HepG2 (cell line): ENCODE results near the gene ZNF333. TPM values are rescaled to one million over a fixed set of nuclear protein-coding genes. Genes with fewer than 3 reads are reported as not detected.

Experiments used
- ATAC-seq: fragments of 200-7000 bp; cut with Tn5 transposase; 3 replicates; pipeline ENCODE4 v1.9.1; 2020; ENCODE audit warnings: mild to moderate bottlenecking, moderate library complexity
- BruUV-seq: library from RNA; stranded (reverse); fragments of 400-500 nt; replicated peaks from 2 replicates; lab custom pipeline; 2021; lab: Mats Ljungman, UMichigan
- CTCF ChIA-PET: fragments of 300-600 bp; formaldehyde crosslinking; extraction: SDS; loops from one replicate; lab custom pipeline; 2021; ENCODE audit warnings: low total read pairs, inconsistent platforms, low intra/inter-chr PET ratio; lab: Yijun Ruan, JAX
- POLR2A ChIA-PET: fragments of 350-600 bp; sonication (Branson Sonifier 250); formaldehyde crosslinking; loops from one replicate; lab custom pipeline; 2020; ENCODE audit warnings: antibody characterized with exemption, inconsistent platforms; lab: Yijun Ruan, JAX
- DNase-seq: peaks from one replicate; pipeline ENCODE4 v3.0.0-alpha.2; 2015; ENCODE audit warnings: low spot score
- FAIRE-seq: peaks from 3 replicates; lab custom pipeline; 2011; peaks lifted over from hg19 to GRCh38; lab: Jason Lieb, UNC
- H2AFZ ChIP-seq: one replicate; pipeline ENCODE4 v1.6.1; 2011; ENCODE audit warnings: low read length, inconsistent platforms
- H3K27ac ChIP-seq: fragments of 300-600 bp; 3 replicates; pipeline ENCODE4 v1.8.0; 2011; ENCODE audit warnings: mixed run types, mild to moderate bottlenecking, mixed read lengths, low read length, inconsistent platforms; ENCODE audit not compliant: insufficient read depth; ENCODE audit errors: extremely low read length
- H3K27me3 ChIP-seq, 2 experiments: fragments of 200-600 bp in 1 of 2; 2 replicates in 1 of 2; 3 replicates in 1 of 2; pipeline versions ENCODE4 v1.6.0 to v1.8.0; 2011; ENCODE audit warnings: low read length in 2 of 2, mild to moderate bottlenecking in 2 of 2, moderate library complexity in 2 of 2, inconsistent platforms in 1 of 2; ENCODE audit not compliant: insufficient read depth in 2 of 2, control insufficient read depth in 1 of 2
- H3K36me3 ChIP-seq, 2 experiments: fragments of 200-600 bp in 1 of 2; replicated peaks in 1 of 2; 2 replicates in 1 of 2; 3 replicates in 1 of 2; pipeline versions ENCODE4 v1.5.1 to v1.8.0; 2011; ENCODE audit warnings: low read length in 2 of 2, inconsistent platforms in 1 of 2; ENCODE audit not compliant: insufficient read depth in 2 of 2, control insufficient read depth in 1 of 2
- H3K4me1 ChIP-seq: 2 replicates; pipeline ENCODE4 v1.5.1; 2012; ENCODE audit warnings: low read length, inconsistent platforms; ENCODE audit not compliant: insufficient read depth
- H3K4me2 ChIP-seq: 2 replicates; pipeline ENCODE4 v1.6.0; 2011; ENCODE audit warnings: low read depth, low read length, inconsistent platforms
- H3K4me3 ChIP-seq, 3 experiments: fragments of 200-600 bp in 1 of 3; sonication (generic), shearing (Covaris generic) in 1 of 3; replicated peaks in 1 of 3; 2 replicates each; pipeline ENCODE4 v1.5.1; 2011 to 2016; ENCODE audit warnings: low read length in 3 of 3, inconsistent platforms in 2 of 3, low read depth in 2 of 3, mild to moderate bottlenecking in 2 of 3, control low read depth in 1 of 3, mixed read lengths in 1 of 3; ENCODE audit not compliant: insufficient read depth in 1 of 3
- H3K79me2 ChIP-seq: one replicate; pipeline ENCODE4 v1.6.1; 2011; ENCODE audit warnings: low read length, inconsistent platforms; ENCODE audit not compliant: insufficient read depth
- H3K9ac ChIP-seq: 2 replicates; pipeline ENCODE4 v1.6.0; 2011; ENCODE audit warnings: mild to moderate bottlenecking, low read depth, low read length, inconsistent platforms; ENCODE audit not compliant: insufficient read depth
- H3K9me3 ChIP-seq: 2 replicates; pipeline ENCODE4 v1.5.1; 2012; ENCODE audit warnings: mild to moderate bottlenecking, low read length
- H4K20me1 ChIP-seq: 2 replicates; pipeline ENCODE4 v1.6.0; 2011; ENCODE audit warnings: inconsistent platforms, mild to moderate bottlenecking, low read length, moderate library complexity; ENCODE audit not compliant: insufficient read depth
- CREB1 ChIP-seq, 2 experiments: fragments of 450-650 bp in 1 of 2; IDR thresholded peaks; 2 replicates each; pipeline ENCODE4 v1.6.1; 2016 to 2017; ENCODE audit warnings: control low read depth in 1 of 2, mild to moderate bottlenecking in 1 of 2, missing compliant biosample characterization in 1 of 2, missing genetic modification characterization in 1 of 2
- HOXA9 ChIP-seq: sonication (generic); formaldehyde crosslinking; IDR thresholded peaks from 2 replicates; pipeline ENCODE4 v1.8.1; 2022; ENCODE audit warnings: missing genetic modification reagents, mild to moderate bottlenecking, moderate library complexity, borderline replicate concordance
- PHF8 ChIP-seq: sonication (generic); formaldehyde crosslinking; IDR thresholded peaks from 2 replicates; pipeline ENCODE4 v1.5.0; 2020; ENCODE audit warnings: missing genetic modification reagents
- ZNF274 ChIP-seq: sonication (generic); formaldehyde crosslinking; IDR thresholded peaks from 2 replicates; pipeline ENCODE4 v1.5.1; 2020; ENCODE audit warnings: mild to moderate bottlenecking, missing genetic modification reagents
- ZNF563 ChIP-seq: sonication (generic); formaldehyde crosslinking; IDR thresholded peaks from 2 replicates; pipeline ENCODE4 v1.8.0; 2022; ENCODE audit warnings: mild to moderate bottlenecking, moderate library complexity, missing genetic modification reagents
- ZNF75D ChIP-seq: sonication (generic); formaldehyde crosslinking; IDR thresholded peaks from 2 replicates; pipeline ENCODE4 v1.8.1; 2023; ENCODE audit warnings: missing genetic modification reagents, mild to moderate bottlenecking, borderline replicate concordance
- WGBS: methylation state at CpG from one replicate; pipeline ENCODE4 v1.1.6; 2017; ENCODE audit warnings: low lambda C conversion rate; 5-methylcytosine and 5-hydroxymethylcytosine counted together
- in situ Hi-C: cut with HindIII; loops from 2 replicates; pipeline ENCODE4 v1.10.0; 2017; ENCODE audit warnings: low pct_unique_long_range_greater_than_20kb; ENCODE audit not compliant: extremely low pct_ligation_motif_present
- intact Hi-C: fragments of 100-400 bp; cut with micrococcal nuclease; formaldehyde crosslinking; loops from one replicate; pipeline ENCODE4 v1.10.0; 2022; ENCODE audit not compliant: unreplicated experiment
- polyA plus RNA-seq, 8 experiments: library from polyadenylated mRNA; depleted of rRNA in 3 of 8; stranded (reverse) in 7 of 8; unstranded in 1 of 8; fragments of >200 nt; fragmentation: Illumina TruSeq in 4 of 8; extraction: Trizol in 4 of 8; gene quantifications; 2 replicates each; pipeline versions ENCODE4 v1.2.1 to v1.2.3, GENCODE V29; 2011 to 2016; ENCODE audit warnings: low read depth in 4 of 8, missing spikeins in 1 of 8, mixed read lengths in 1 of 8; ENCODE audit not compliant: insufficient read depth in 1 of 8
- total RNA-seq, 5 experiments: library from RNA; depleted of rRNA; stranded (reverse); fragments of >200 nt; fragmentation: Illumina TruSeq; extraction: Trizol; gene quantifications; 2 replicates each; pipeline ENCODE4 v1.2.3, GENCODE V29; 2016; ENCODE audit warnings: low read depth in 1 of 5
- TF ChIP-seq, protein P1 (sequence below): sonication (generic); formaldehyde crosslinking; IDR thresholded peaks from 2 replicates; pipeline ENCODE4 v1.5.0; 2020; ENCODE audit warnings: missing genetic modification reagents

Gene ZNF333
- total and polyA plus RNA-seq, 2 of the 13 experiments (the other 11 are each of a cell fraction or from before 2014, with no cell fraction given): 3.4 to 6.4 TPM

DNA sequence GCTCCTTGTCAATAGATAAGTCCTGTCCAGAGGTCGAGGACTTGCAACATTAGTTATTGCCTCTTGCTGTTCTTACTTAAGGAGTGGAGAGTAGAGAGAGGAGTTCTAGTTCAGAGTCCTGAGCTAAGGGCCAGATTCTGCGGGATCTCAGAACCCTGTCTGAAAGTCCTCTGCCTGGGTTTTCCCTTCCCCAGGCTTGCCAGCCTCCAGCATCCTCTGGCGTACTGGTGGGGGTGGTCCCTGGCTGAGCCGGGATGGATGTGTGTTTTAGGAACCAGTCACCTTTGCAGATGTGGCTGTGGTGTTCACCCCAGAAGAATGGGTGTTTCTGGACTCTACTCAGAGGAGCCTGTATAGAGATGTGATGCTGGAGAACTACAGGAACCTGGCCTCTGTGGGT lies 26.0 kb downstream of the ZNF333 start:
- Histone ChIP-seq H4K20me1 (no peaks in the 10 kb centered on the region), H3K36me3 (peaks cover 6 to 35% of the 10 kb centered on the region in 2 experiments; a peak in 3 of 5 replicates), H3K4me1 (no peaks in the 10 kb centered on the region), H2AFZ (no peak overlapping the region), H3K27me3 (no peaks in the 10 kb centered on the region), H3K9ac (no peak overlapping the region), H3K79me2 (no peaks in the 10 kb centered on the region), H3K27ac (no peak overlapping the region), H3K4me3 (no peak overlapping the region), H3K4me2 (no peak overlapping the region), H3K9me3 (peaks cover 43% of the 10 kb centered on the region)
- BruUV-seq: no TSS peak
- intact Hi-C loops: no loop called here
- FAIRE-seq (no peak), DNase-seq (no peak), ATAC-seq (no peak)
- TF ChIP-seq PHF8 (CRISPR knock-in tag) (no peak), ZNF563 (no peak)
- ChIA-PET POLR2A (no interaction called here), CTCF (no interaction called here)
- in situ Hi-C loops: no loop called here
- WGBS: 83% methylated on average over 2 of the region's 4 CpGs

DNA sequence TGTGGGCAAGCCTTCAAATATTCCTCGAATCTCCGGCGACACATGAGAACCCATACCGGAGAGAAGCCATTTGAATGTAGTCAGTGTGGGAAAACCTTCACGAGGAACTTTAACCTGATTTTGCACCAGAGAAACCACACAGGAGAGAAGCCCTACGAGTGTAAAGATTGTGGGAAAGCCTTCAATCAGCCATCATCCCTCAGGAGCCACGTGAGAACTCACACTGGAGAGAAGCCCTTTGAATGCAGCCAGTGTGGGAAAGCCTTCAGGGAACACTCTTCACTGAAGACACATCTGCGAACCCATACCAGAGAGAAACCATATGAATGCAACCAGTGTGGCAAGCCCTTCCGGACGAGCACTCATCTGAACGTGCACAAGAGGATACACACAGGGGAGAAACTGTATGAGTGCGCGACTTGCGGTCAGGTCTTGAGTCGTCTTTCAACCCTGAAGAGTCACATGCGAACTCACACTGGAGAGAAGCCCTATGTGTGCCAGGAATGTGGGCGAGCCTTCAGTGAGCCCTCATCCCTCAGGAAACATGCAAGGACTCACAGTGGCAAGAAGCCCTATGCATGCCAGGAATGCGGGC lies 28.8 kb downstream of the ZNF333 start:
- in situ Hi-C loops: no loop called here
- peaks cover 6 to 35% of the 10 kb centered on the region in 2 experiments; a peak in 3 of 5 replicates for H3K36me3 ChIP-seq
- no peak overlapping the region for H3K4me2 ChIP-seq
- no peak overlapping the region for H3K27ac ChIP-seq
- 89% methylated on average over 18 of the region's 18 CpGs for WGBS
- no peaks in the 10 kb centered on the region for H3K4me1 ChIP-seq
- no peak overlapping the region for H3K4me3 ChIP-seq
- ChIA-PET POLR2A (no interaction called here), CTCF (no interaction called here)
- TF ChIP-seq ZNF274 (CRISPR knock-in tag): peak; percentile 96
- TF ChIP-seq CREB1 (IDR thresholded peaks at IDR 0.05): no peak
- TF ChIP-seq CREB1 (CRISPR knock-in tag; IDR thresholded peaks at IDR 0.05): no peak
- TF ChIP-seq, protein P1, sequence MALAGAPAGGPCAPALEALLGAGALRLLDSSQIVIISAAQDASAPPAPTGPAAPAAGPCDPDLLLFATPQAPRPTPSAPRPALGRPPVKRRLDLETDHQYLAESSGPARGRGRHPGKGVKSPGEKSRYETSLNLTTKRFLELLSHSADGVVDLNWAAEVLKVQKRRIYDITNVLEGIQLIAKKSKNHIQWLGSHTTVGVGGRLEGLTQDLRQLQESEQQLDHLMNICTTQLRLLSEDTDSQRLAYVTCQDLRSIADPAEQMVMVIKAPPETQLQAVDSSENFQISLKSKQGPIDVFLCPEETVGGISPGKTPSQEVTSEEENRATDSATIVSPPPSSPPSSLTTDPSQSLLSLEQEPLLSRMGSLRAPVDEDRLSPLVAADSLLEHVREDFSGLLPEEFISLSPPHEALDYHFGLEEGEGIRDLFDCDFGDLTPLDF (CRISPR knock-in tag): no peak
- no peak for TF ChIP-seq HOXA9 (CRISPR knock-in tag)
- peak; percentile 92; the same call in 1 of the 2 replicates for TF ChIP-seq ZNF75D (CRISPR knock-in tag)
- ATAC-seq (no peak), DNase-seq (no peak), FAIRE-seq (no peak)
- no TSS peak for BruUV-seq
- no peak overlapping the region for H2AFZ ChIP-seq
- no peaks in the 10 kb centered on the region for H4K20me1 ChIP-seq
- intact Hi-C loops: no loop called here
- no peak overlapping the region for H3K9ac ChIP-seq
- peaks cover 48% of the 10 kb centered on the region for H3K9me3 ChIP-seq
- no peaks in the 10 kb centered on the region for H3K27me3 ChIP-seq
- no peaks in the 10 kb centered on the region for H3K79me2 ChIP-seq
